ENCODE results near the gene OSM.
A peak's percentile ranks its signal among the peaks of the same experiment; 100 is the strongest.
"Not testable (repeated sequence)": the region's sequence is repeated elsewhere in the genome, so short reads cannot be mapped to it uniquely, and the experiment has no call there.

The OSM gene

DNA sequence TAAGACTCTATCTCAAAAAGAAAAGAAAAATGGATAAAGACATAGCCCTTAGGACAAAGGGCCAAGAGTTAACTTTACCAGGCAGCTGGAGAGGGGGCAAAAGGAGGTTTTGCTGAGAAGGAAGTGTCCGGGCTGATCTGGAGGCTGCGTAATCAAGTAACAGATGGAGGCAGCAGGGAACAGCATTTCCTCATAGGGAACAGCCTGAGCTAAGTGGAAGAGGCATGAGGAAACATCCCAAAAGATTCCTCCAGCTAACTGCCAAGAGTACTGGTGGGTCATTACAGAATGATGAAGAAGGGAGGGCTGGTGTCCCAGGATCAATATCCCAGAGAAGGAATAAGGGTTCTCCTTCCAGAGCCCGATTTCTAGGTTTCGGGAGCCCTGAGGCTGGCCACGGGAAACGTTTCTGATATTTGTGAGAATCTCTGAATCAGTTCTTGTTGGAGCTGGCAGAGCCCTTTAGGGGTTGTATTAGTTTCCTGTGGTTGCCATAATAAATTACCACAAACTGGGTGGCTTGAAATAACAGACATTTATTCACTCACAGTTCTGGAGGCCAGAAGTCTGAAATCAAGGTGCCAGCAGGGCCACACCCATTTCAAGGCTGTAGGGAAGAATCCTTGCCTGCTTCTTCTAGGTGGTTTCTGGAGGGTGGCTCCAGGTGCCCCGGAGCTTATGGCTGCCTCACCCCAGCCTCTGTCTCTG lies 41.3 kb downstream of the OSM start:
- no peak for DNase-seq

DNA sequence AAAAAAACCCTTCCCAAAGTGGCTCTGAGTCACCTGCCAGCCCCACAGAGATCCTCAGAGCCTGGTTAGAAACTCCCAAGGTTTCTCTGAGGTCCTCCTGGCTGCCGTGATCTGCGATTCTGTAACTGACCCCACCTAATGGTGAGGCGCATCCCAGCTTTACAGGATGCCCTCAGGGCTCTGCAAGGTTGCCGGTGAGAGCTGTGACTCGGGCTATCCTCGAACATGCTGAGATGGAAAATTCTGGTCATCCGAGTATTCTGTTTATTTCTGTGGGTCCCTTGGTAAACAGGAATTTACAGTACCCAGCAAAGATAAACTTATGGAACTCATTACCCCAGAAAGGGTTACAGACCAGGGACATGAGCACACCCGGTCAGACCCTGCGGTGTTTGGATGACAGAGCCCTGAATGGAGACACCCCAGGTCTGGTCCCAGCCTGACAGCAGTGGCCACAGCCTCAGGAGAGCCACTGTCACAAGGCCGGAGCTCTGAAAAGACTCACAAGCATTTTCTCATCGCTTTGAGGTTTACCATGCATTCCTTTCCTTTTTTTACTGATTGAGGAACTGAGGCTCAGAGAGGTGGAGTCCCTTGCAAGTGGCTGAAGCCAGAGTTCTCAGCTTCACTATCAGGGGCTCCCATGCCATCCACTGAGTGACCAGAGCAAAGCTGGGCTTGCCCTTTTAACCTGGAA lies 42.3 kb downstream of the OSM start:
- DNase-seq = no peak

DNA sequence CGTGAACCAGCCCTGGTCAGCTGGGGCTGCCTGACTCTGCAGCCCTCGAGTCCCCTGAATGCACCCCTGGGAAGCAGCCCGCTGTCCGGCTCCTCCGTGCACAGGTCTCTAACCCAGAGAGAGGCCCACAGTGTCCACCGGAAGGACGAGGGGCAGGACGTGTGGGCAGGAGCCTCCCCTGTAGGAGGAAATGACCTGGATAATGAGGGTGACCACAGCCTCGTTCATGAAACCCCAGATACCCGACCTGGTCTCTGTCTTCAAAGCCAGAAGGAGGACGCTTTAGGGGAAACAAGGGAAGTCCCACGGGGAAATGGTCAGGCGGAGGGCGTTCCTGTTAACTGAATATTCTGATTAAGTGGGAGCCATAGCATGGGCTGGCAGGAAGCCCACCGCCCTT lies 43.3 kb downstream of the OSM start:
- DNase-seq = no peak

DNA sequence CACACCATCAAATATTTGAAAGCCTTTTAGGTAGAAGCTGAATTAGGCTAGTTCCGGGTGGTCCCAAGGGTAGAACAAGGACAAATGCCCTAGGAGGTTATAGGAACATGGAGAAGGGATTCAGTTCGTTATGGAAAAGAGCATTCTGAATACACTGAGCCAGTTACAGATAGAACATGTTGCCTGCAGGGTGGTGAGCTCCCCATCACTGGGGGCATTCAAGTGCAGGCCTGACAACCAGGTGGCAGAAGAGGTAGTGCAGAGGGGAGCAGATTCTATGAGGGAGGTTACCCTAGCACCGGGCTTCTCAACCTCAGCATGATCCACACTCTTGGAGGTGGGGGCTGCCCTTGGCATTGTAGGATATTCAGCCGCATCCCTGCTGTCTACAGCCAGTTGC lies 44.3 kb downstream of the OSM start:
- no peak for DNase-seq

GRCh38 chr22:30221121-30221992 lies 45.3 kb downstream of the OSM start:
- DNase-seq = peak in 1 of 2 donors; percentile 9

DNA sequence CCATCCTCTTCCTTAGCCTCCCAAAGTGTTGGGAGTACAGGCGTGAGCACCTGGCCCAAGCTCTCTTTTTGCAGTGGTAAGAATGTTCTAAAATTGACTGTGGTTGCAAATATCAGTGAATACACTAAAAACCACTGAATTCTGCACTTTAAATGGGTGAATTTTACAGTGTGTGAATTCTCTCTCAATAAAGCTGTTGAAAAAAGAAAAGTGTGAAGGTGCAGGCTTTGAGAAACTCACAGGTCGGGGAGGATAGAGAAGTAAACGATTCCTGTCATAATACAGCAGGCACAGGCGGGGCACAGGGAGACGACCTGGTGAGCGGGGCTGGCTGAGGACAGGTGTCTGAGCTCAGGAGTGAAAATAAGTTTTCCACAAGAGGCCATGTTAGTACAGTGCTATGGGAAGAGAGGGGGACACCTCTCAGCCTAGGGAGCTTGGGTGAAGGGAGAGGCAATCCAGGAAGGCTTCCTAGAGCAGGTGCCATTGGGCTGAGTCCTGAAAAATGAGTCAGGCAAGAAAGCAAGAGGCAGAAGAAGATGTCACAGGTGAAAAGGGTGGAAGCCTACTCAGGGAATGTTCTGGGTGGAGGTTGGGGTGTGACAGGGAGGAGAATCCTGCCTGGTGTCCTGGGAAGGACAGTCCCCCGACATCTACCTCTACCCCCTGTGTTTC lies 46.2 kb downstream of the OSM start:
- no peak for DNase-seq

DNA sequence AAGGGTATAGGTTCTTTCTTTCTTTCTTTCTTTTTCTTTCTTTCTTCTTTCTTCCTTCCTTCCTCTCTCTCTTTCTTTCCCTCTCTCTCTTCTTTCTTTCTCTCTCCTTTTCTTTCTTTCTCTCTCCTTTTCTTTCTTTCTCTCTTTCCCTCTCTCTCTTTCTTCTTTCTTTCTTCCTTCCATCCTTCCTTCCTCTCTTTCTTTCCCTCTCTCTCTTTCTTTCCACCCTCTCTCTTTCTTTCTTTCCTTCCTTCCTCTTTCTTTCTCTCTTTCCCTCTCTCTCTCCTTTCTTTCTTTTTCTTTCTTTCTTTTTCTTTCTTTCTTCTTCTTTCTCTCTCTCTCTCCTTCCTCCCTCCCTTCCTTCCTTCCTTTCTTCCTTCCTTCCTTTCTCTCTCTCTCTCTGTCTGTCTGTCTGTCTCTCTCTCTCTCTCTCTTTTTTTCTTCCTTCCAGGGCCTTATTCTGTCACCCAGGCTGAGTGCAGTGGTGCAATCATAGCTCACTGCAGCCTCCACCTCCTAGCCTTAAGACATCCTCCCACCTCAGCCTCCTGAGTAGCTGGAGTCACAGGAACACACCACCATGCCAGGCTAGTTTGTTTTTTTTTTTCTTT lies 46.9 kb downstream of the OSM start:
- no peak for DNase-seq

GRCh38 chr22:30219049-30219654 lies 47.5 kb downstream of the OSM start:
- no peak for DNase-seq

- DNase-seq = no peak
Measured at GRCh38 chr22:30217698-30218560, 48.7 kb downstream of the OSM start.

DNA sequence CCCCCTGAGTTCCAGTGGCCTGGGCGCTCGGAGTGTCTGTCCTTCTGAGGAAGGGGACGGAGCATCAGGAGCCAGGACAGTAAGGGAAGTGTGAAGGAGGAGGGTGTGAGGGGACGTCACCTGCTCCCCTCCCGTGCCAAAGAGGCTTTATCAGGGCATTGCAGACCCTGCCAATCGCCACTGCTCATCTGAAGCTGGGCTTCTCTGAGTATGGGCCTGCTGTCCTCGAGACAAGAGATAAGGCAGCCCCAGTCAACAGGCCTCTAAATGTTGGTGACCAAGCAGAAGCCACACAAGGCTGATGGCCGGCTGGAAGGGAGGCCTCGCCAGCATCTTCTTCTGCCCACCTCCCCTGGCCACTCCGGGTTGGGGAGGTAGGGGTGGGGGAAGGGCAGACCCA lies 49.9 kb downstream of the OSM start:
- DNase-seq = no peak

DNA sequence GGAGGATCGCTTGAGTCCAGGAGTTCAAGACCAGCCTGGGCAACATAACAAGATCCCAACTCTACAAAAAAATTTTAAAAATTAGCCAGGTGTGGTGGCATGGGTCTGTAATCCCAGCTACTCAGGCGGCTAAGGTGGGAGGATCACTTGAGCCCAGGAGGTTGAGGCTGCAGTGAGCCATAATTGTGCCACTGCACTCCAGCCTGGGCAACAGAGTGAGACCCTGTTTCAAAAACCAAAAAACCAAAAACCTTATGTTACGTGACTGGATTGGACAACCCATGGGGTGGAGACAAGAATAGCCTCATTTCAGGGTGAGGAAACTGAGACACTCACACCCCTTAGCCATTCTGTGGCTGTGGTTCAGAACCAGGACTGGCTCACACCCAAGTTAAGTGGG lies 50.4 kb downstream of the OSM start:
- DNase-seq = not testable (repeated sequence)

- no peak for DNase-seq
Measured at GRCh38 chr22:30214703-30215407, 51.8 kb downstream of the OSM start.

DNA sequence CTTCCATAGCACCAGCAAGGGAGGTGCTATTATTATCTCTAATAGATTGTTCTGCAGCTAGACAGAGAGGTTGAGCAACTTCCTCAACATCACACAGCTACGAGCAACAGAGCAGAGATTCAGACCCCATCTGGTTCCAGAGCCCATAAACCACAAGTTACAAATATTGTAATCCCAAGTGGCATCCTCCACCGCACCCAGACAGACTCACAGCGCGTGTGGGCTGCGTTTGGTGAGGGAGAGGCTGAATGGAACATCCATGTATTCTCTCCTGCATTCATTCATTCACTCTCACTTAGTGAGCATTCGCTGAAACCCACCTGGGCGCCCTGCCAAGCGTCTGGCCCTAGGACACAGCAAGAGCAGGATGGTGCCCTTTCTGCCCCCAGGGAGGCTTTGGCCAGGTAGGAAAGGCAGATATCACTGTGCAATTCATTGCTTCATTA lies 53.6 kb downstream of the OSM start:
- no peak for DNase-seq

All from bone marrow (tissue), 2 donors.